ENCODE data around the gene GALNT5.

Gene GALNT5

DNA sequence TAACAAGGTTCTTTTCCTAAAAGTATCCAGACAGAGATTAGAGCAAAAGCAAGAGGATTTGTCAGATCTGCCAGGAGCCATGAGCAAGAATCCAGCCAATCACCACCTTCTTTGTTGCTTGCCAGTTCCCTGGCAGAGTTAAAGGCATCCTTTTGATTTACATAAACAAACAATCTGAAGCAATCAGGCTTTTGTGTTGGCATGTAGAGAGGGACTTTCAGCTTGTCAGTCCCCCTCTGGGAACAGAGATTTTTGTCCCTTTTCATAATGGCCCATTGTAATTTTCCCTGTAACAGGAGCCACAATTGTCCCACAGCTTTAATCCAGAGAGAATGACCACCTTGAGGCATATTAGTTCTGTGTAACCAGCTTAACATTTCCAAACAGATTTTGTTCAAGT, 68.3 kb downstream of the GALNT5 start, which contains the start of gene ERMN:
TSS of gene ERMN (minus strand) at position 39 of the 400 bp plus-strand sequence. CDS start 182 bp downstream, outside the sequence.
- DNase-seq (ENCODE audit: low read depth): no peak
- in situ Hi-C loops (cut with HindIII; ENCODE audit: low sequenced_read_pairs): no loop called here

DNA sequence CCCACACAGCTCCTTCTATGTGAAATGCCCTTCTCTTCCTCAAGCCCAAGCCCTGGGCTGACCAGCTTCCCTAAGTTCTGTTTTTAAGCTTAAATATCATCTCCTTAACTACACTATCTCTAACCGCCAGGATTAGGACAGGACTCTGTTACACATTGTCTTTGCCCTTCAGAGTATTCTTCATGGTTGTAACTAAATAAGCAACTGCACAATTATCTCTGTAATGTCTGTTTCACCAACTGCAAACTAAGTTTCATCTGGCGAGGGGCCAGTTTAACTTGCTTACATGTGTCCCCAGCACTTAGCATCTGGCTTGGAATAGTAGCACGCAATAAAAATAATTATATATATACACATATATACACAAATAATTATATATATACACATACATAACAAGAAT, 69.2 kb downstream of the GALNT5 start:
- H3K4me3 ChIP-seq (ENCODE audit: low read depth, low read length): no peak overlapping the region
- in situ Hi-C loops (cut with HindIII; ENCODE audit: low sequenced_read_pairs): no loop called here
- DNase-seq (ENCODE audit: low read depth): no peak
- TF ChIP-seq, protein P1, sequence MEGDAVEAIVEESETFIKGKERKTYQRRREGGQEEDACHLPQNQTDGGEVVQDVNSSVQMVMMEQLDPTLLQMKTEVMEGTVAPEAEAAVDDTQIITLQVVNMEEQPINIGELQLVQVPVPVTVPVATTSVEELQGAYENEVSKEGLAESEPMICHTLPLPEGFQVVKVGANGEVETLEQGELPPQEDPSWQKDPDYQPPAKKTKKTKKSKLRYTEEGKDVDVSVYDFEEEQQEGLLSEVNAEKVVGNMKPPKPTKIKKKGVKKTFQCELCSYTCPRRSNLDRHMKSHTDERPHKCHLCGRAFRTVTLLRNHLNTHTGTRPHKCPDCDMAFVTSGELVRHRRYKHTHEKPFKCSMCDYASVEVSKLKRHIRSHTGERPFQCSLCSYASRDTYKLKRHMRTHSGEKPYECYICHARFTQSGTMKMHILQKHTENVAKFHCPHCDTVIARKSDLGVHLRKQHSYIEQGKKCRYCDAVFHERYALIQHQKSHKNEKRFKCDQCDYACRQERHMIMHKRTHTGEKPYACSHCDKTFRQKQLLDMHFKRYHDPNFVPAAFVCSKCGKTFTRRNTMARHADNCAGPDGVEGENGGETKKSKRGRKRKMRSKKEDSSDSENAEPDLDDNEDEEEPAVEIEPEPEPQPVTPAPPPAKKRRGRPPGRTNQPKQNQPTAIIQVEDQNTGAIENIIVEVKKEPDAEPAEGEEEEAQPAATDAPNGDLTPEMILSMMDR (IDR thresholded peaks at IDR 0.05; ENCODE audit: low read depth, low read length, missing control alignments): no peak

More for the DNA sequence above, 68.3 kb downstream of the GALNT5 start, which contains the start of gene ERMN:
- TF ChIP-seq, protein P1 (IDR thresholded peaks at IDR 0.05; ENCODE audit: low read depth, low read length, missing control alignments): no peak
- H3K4me3 ChIP-seq (ENCODE audit: low read depth, low read length): no peak within 1 kb of the TSS

DNA sequence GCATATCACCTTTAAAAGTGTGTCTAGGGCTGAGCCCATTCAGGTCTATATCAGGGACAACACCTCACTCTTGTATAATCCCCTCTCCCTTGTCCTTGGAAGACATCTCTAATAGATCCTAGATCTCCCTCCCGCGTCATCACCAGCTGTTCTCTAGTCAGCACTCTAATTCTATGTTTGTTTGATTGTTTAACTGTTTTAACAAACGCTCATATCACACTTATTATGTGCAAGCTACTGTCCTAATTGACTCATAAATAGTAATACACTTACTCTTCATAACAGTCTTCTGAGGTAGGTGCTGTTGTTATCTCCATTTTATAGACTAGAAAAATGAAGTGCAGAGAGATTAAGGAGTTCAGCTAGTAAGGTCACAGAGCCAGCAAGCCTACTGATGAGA, 69.7 kb downstream of the GALNT5 start:
- in situ Hi-C loops (cut with HindIII; ENCODE audit: low sequenced_read_pairs): no loop called here
- no peak for DNase-seq (ENCODE audit: low read depth)
- TF ChIP-seq, protein P1 (IDR thresholded peaks at IDR 0.05; ENCODE audit: low read depth, low read length, missing control alignments): no peak
- no peak overlapping the region for H3K4me3 ChIP-seq (ENCODE audit: low read depth, low read length)

DNA sequence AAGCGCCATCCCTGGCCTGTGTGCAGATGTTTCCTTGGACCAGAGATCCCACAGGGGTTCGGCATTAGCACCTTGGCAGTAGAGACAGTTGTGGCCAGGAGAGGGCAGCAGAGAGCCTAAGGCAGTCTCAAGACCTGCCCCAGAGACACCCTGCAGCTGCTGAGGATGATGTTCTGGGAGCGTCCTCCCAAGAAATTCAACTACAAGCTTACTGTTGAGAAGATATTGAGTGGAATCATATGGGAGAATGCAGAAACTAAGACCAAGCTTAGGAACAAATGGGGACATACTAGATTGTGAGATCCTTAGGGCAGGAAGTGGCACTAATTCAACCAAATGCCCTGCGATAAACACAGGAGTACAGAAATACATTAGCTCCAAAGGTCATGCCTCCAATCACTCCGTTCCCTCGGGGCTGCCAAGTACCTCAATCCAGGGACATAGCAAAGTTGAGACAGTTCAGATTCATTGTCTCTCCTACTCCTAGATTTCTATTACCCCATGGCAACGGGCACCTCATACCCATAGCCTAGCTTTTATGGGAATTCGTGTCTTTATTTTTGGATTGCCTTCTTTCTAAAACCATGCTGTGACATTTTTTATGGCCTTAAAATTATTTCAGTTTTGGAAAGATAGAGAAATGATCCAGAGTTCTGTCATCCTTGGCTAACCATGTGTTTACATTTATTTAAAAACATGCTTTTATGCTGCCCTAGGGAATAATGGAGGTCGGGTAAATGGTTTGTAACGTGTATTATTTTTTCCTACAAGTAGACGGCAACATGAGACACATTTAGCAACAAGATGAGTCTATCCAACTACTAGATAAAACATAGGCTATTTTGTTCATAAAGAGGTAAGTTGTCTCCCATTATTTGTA, 70.4 kb downstream of the GALNT5 start:
- peak; percentile 28 for DNase-seq (ENCODE audit: low read depth)
- in situ Hi-C loops (cut with HindIII; ENCODE audit: low sequenced_read_pairs): no loop called here
- TF ChIP-seq, protein P1 (IDR thresholded peaks at IDR 0.05; ENCODE audit: low read depth, low read length, missing control alignments): peak; percentile 91
- no peak overlapping the region for H3K4me3 ChIP-seq (ENCODE audit: low read depth, low read length)

DNA sequence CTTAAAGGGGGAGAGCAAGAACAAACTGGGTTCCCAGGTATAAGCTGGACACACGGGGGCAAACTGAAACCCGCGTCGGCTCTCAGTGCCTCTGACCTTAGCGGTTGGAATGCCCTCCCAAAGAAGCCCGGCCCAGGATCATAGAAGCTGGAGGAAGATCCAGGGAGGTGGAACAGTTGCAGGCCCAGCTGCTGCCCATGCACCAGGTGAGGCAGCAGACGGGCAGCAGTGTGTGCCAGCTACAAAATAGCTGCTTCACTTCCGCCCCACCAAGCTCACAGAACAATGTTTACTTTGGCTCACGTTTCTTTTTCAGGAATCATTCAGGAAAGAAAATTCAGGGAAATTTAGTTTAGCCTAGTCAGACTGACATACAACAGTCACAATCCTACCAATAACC, 72.0 kb downstream of the GALNT5 start:
- no peak for DNase-seq (ENCODE audit: low read depth)
- TF ChIP-seq, protein P1 (IDR thresholded peaks at IDR 0.05; ENCODE audit: low read depth, low read length, missing control alignments): no peak
- no peak overlapping the region for H3K4me3 ChIP-seq (ENCODE audit: low read depth, low read length)
- in situ Hi-C loops (cut with HindIII; ENCODE audit: low sequenced_read_pairs): no loop called here

DNA sequence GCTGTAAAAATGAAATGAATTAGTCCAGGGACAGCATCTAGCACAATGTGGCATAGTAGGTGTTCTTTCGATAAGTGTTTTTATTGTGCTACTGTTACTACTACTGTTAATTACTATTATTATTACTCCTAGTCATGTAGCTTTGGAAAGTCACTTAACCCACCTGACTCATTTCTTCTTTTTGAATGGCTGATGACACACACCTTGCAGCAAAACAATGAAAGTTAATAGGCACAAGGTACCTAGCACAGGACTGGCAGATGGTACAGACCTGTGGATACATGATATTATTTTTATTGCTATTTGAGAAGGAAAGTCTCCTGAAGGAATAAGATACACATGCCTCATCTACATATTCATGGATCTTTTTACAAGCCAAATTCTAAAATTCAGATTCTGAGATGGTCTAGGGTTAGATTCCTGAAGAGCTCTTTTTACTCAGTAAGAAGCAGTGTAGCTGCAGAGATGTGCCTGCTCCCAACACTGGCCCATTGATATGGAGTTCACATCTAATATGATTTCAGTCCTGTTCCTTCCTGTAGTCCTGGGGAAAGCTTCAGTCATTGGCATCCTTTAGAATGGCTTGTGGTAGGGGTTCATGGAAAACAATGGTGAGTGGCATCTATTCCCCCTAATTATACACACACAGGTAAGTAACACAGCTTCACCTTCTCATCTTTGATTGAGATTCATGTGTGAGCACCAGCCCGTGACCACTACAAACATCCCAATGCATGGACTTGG, 76.0 kb downstream of the GALNT5 start:
- TF ChIP-seq, protein P1 (IDR thresholded peaks at IDR 0.05; ENCODE audit: low read depth, low read length, missing control alignments): no peak
- in situ Hi-C loops (cut with HindIII; ENCODE audit: low sequenced_read_pairs): no loop called here
- DNase-seq (ENCODE audit: low read depth): no peak

More for the DNA sequence above, 76.0 kb downstream of the GALNT5 start:
- H3K4me3 ChIP-seq (ENCODE audit: low read depth, low read length): no peak overlapping the region

Measured in astrocyte of the cerebellum (primary cell).